OCI-LY3 (cell line): Measurements from ENCODE around the gene RLN1.
"Not testable (repeated sequence)": the region's sequence is repeated elsewhere in the genome, so short reads cannot be mapped to it uniquely, and the experiment has no call there.

Experiments used
- EZH2phosphoT487 ChIP-seq: fragments of 200-600 bp; shearing (Covaris generic); IDR thresholded peaks from 2 replicates; pipeline ENCODE4 v1.6.1; 2018; ENCODE audit warnings: antibody characterized with exemption, mixed run types, low read depth
- TF ChIP-seq, protein P1 (sequence below): fragments of 200-600, 300-600 bp; sonication (generic); IDR thresholded peaks from 2 replicates; pipeline ENCODE4 v1.5.1; 2014; ENCODE audit warnings: antibody characterized with exemption, low read length, low read depth

DNA sequence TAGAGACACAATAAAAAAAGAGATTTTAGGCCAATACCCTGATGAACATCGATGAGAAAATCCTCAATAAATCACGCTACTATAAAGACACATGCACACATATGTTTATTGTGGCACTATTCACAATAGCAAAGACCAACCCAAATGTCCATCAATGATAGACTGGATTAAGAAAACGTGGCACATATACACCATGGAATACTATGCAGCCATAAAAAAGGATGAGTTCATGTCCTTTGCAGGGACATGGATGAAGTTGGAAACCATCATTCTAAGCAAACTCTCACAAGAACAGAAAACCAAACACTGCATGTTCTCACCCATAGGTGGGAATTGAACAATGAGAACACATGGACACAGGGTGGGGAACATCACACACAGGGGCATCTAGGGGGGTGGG is 8.4 kb downstream of the RLN1 start:
- not testable (repeated sequence) for TF ChIP-seq EZH2phosphoT487
- TF ChIP-seq, protein P1, sequence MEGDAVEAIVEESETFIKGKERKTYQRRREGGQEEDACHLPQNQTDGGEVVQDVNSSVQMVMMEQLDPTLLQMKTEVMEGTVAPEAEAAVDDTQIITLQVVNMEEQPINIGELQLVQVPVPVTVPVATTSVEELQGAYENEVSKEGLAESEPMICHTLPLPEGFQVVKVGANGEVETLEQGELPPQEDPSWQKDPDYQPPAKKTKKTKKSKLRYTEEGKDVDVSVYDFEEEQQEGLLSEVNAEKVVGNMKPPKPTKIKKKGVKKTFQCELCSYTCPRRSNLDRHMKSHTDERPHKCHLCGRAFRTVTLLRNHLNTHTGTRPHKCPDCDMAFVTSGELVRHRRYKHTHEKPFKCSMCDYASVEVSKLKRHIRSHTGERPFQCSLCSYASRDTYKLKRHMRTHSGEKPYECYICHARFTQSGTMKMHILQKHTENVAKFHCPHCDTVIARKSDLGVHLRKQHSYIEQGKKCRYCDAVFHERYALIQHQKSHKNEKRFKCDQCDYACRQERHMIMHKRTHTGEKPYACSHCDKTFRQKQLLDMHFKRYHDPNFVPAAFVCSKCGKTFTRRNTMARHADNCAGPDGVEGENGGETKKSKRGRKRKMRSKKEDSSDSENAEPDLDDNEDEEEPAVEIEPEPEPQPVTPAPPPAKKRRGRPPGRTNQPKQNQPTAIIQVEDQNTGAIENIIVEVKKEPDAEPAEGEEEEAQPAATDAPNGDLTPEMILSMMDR = not testable (repeated sequence)
